Colonic mucosa (tissue), 4 donors: ENCODE results near the gene VPS4A. TPM values are rescaled to one million over a fixed set of nuclear protein-coding genes. Genes with fewer than 3 reads are reported as not detected.

ENCODE experiments used
- DNase-seq: peaks from one replicate; pipeline ENCODE4 v3.0.0-alpha.2; 2020
- H3K27ac ChIP-seq: fragments of 200-600 bp; one replicate; pipeline ENCODE4 v1.8.0; 2021
- H3K27me3 ChIP-seq: fragments of 200-600 bp; one replicate; pipeline ENCODE4 v1.8.0; 2021
- H3K36me3 ChIP-seq: fragments of 200-600 bp; one replicate; pipeline ENCODE4 v1.8.0; 2021
- H3K4me1 ChIP-seq: fragments of 200-600 bp; one replicate; pipeline ENCODE4 v1.8.0; 2021; ENCODE audit warnings: mild to moderate bottlenecking
- H3K4me3 ChIP-seq: fragments of 200-600 bp; one replicate; pipeline ENCODE4 v1.8.0; 2021
- H3K9ac ChIP-seq, 2 donors: one replicate each; pipeline ENCODE4 v1.7.0; 2013; ENCODE audit warnings: control low read depth in 2 of 2, low read depth in 2 of 2, low read length in 2 of 2
- H3K9me3 ChIP-seq: fragments of 200-600 bp; one replicate; pipeline ENCODE4 v1.8.0; 2021
- CTCF ChIP-seq: fragments of 200-600 bp; IDR thresholded peaks from one replicate; pipeline ENCODE4 v1.8.0; 2022; ENCODE audit warnings: antibody characterized with exemption, mild to moderate bottlenecking
- intact Hi-C: fragments of 100-400 bp; cut with DNase I; formaldehyde crosslinking; loops from one replicate; pipeline ENCODE4 v1.14.1; 2022
- total RNA-seq, 2 donors: library from RNA; stranded (reverse); fragmentation: NEBNext Ultra II Directional in 1 of 2; extraction: Animal tissue kit (Norgen Biotek cat#: 25700) in 1 of 2; gene quantifications; one replicate each; pipeline ENCODE4 v1.2.1, GENCODE V29; 2021
- donor health status: healthy.
- donor health status: DM: no; HTN: no; CAD: no.
- donor health status: DM: no; HTN: no; CAD: no.

Gene VPS4A
- total RNA-seq, 2 donors from 2014 or later, result 32.0 to 33.6 TPM

- H3K9ac ChIP-seq, result peak overlapping the region; percentile 47 to 81
- no peak overlapping the region for H3K27ac ChIP-seq
- no peaks in the 10 kb centered on the region for H3K9me3 ChIP-seq
- no peaks in the 10 kb centered on the region for H3K36me3 ChIP-seq
- TF ChIP-seq CTCF, result no peak
- H3K4me1 ChIP-seq, result peaks cover 34% of the 10 kb centered on the region
- no peaks in the 10 kb centered on the region for H3K27me3 ChIP-seq
- peak overlapping the region; percentile 99 for H3K4me3 ChIP-seq
- no peak for DNase-seq
- intact Hi-C loops, result no loop called here
Measured at GRCh38 chr16:69328854-69329316, 17.7 kb downstream of the VPS4A start.

- H3K36me3 ChIP-seq, result peaks cover 3% of the 10 kb centered on the region
- peak overlapping the region; percentile 95 for H3K27ac ChIP-seq
- H3K27me3 ChIP-seq, result no peaks in the 10 kb centered on the region
- H3K9ac ChIP-seq, result peak overlapping the region; percentile 81 to 89
- peak overlapping the region; percentile 99 for H3K4me3 ChIP-seq
- intact Hi-C loops, result no loop called here
- H3K4me1 ChIP-seq, result peaks cover 32% of the 10 kb centered on the region
- no peak for TF ChIP-seq CTCF
- no peaks in the 10 kb centered on the region for H3K9me3 ChIP-seq
- peak; percentile 49 for DNase-seq
Measured at GRCh38 chr16:69329369-69330285, 18.5 kb downstream of the VPS4A start.

GRCh38 chr16:69330286-69331109 is 19.3 kb downstream of the VPS4A start, which contains the start of gene PDF:
Gene PDF (minus strand): TSS chr16:69330588. CDS start chr16:69330570, 18 bp downstream.
- Histone ChIP-seq H3K9ac (peak within 1 kb of the TSS; percentile 81 to 89), H3K36me3 (peaks cover 8% of the 10 kb centered on the region), H3K9me3 (no peaks in the 10 kb centered on the region), H3K27me3 (no peaks in the 10 kb centered on the region), H3K4me3 (peak within 1 kb of the TSS; percentile 99), H3K4me1 (peaks cover 32% of the 10 kb centered on the region), H3K27ac (peak within 1 kb of the TSS; percentile 95)
- peak; percentile 97 for DNase-seq
- no peak for TF ChIP-seq CTCF
- intact Hi-C loops, result no loop called here

GRCh38 chr16:69334696-69335095 is 23.5 kb downstream of the VPS4A start:
- DNase-seq, result no peak
- H3K27me3 ChIP-seq, result no peaks in the 10 kb centered on the region
- no peak overlapping the region for H3K27ac ChIP-seq
- H3K4me3 ChIP-seq, result no peak overlapping the region
- no peak overlapping the region for H3K9ac ChIP-seq
- no peaks in the 10 kb centered on the region for H3K9me3 ChIP-seq
- TF ChIP-seq CTCF, result no peak
- intact Hi-C loops, result no loop called here
- H3K36me3 ChIP-seq, result peaks cover 8% of the 10 kb centered on the region
- H3K4me1 ChIP-seq, result peaks cover 6% of the 10 kb centered on the region

- Histone ChIP-seq H3K9ac (peak overlapping the region; percentile 80 to 90), H3K36me3 (peaks cover 8% of the 10 kb centered on the region), H3K4me1 (peaks cover 15% of the 10 kb centered on the region), H3K27me3 (no peaks in the 10 kb centered on the region), H3K27ac (peak overlapping the region; percentile 93), H3K4me3 (peak overlapping the region; percentile 88), H3K9me3 (no peaks in the 10 kb centered on the region)
- intact Hi-C loops, result no loop called here
- no peak for TF ChIP-seq CTCF
- DNase-seq, result peak; percentile 58
Measured at GRCh38 chr16:69338557-69339288, 27.6 kb downstream of the VPS4A start.
